ENCODE results near the gene COL10A1.

COL10A1 gene

GRCh38 chr6:116145803-116146675, 20.1 kb upstream of the COL10A1 start:
- no peak for TF ChIP-seq GATA1 (IDR thresholded peaks at IDR 0.05; ENCODE audit: low read depth, low read length)
- no peak for TF ChIP-seq POLR2A (IDR thresholded peaks at IDR 0.05; ENCODE audit: low read length)
- peak in 1 of 2 experiments; percentile 14 for DNase-seq

GRCh38 chr6:116144605-116145004, 18.7 kb upstream of the COL10A1 start:
- no peak for DNase-seq
- TF ChIP-seq POLR2A (IDR thresholded peaks at IDR 0.05; ENCODE audit: low read length) (no peak), GATA1 (IDR thresholded peaks at IDR 0.05; ENCODE audit: low read depth, low read length) (no peak)

GRCh38 chr6:116139917-116140316, 14.0 kb upstream of the COL10A1 start:
- TF ChIP-seq GATA1 (IDR thresholded peaks at IDR 0.05; ENCODE audit: low read depth, low read length) (no peak), POLR2A (IDR thresholded peaks at IDR 0.05; ENCODE audit: low read length) (no peak)
- no peak for DNase-seq

GRCh38 chr6:116136933-116137340, 11.0 kb upstream of the COL10A1 start:
- DNase-seq: no peak

GRCh38 chr6:116136373-116136772, 10.4 kb upstream of the COL10A1 start:
- TF ChIP-seq POLR2A (IDR thresholded peaks at IDR 0.05; ENCODE audit: low read length) (no peak), GATA1 (IDR thresholded peaks at IDR 0.05; ENCODE audit: low read depth, low read length) (no peak)
- DNase-seq: no peak

More at GRCh38 chr6:116136933-116137340, 11.0 kb upstream of the COL10A1 start:
- TF ChIP-seq GATA1 (IDR thresholded peaks at IDR 0.05; ENCODE audit: low read depth, low read length) (no peak), POLR2A (IDR thresholded peaks at IDR 0.05; ENCODE audit: low read length) (no peak)

- no peak for DNase-seq
- TF ChIP-seq POLR2A (IDR thresholded peaks at IDR 0.05; ENCODE audit: low read length): no peak
- no peak for TF ChIP-seq GATA1 (IDR thresholded peaks at IDR 0.05; ENCODE audit: low read depth, low read length)
These were observed 7.5 kb upstream of the COL10A1 start for GRCh38 chr6:116133453-116133852.

- TF ChIP-seq POLR2A (IDR thresholded peaks at IDR 0.05; ENCODE audit: low read length) (no peak), GATA1 (IDR thresholded peaks at IDR 0.05; ENCODE audit: low read depth, low read length) (no peak)
- no peak for DNase-seq
These were observed 2.0 kb upstream of the COL10A1 start for GRCh38 chr6:116127771-116128493.

- TF ChIP-seq POLR2A (IDR thresholded peaks at IDR 0.05; ENCODE audit: low read length): no peak
- TF ChIP-seq GATA1 (IDR thresholded peaks at IDR 0.05; ENCODE audit: low read depth, low read length): no peak
- no peak for DNase-seq
These were observed 5.5 kb downstream of the COL10A1 start for GRCh38 chr6:116120430-116120829.

GRCh38 chr6:116118608-116119007, 7.3 kb downstream of the COL10A1 start:
- no peak for DNase-seq
- no peak for TF ChIP-seq POLR2A (IDR thresholded peaks at IDR 0.05; ENCODE audit: low read length)
- no peak for TF ChIP-seq GATA1 (IDR thresholded peaks at IDR 0.05; ENCODE audit: low read depth, low read length)

- TF ChIP-seq GATA1 (IDR thresholded peaks at IDR 0.05; ENCODE audit: low read depth, low read length) (no peak), POLR2A (IDR thresholded peaks at IDR 0.05; ENCODE audit: low read length) (no peak)
These were observed 10.2 kb downstream of the COL10A1 start for GRCh38 chr6:116115781-116116180.

GRCh38 chr6:116113386-116113785, 12.5 kb downstream of the COL10A1 start:
- DNase-seq: no peak
- TF ChIP-seq GATA1 (IDR thresholded peaks at IDR 0.05; ENCODE audit: low read depth, low read length) (no peak), POLR2A (IDR thresholded peaks at IDR 0.05; ENCODE audit: low read length) (no peak)

More at GRCh38 chr6:116115781-116116180, 10.2 kb downstream of the COL10A1 start:
- no peak for DNase-seq

- TF ChIP-seq GATA1 (IDR thresholded peaks at IDR 0.05; ENCODE audit: low read depth, low read length): no peak
- TF ChIP-seq POLR2A (IDR thresholded peaks at IDR 0.05; ENCODE audit: low read length): no peak
- DNase-seq: peak; percentile 50 to 59
These were observed 14.1 kb downstream of the COL10A1 start for GRCh38 chr6:116111552-116112528.

- no peak for DNase-seq
- TF ChIP-seq GATA1 (IDR thresholded peaks at IDR 0.05; ENCODE audit: low read depth, low read length): no peak
- no peak for TF ChIP-seq POLR2A (IDR thresholded peaks at IDR 0.05; ENCODE audit: low read length)
These were observed 17.1 kb downstream of the COL10A1 start for GRCh38 chr6:116108836-116109235.
